Tibial nerve (tissue), 4 donors: ENCODE measurements around the gene SIRPD. TPM values are rescaled to one million over a fixed set of nuclear protein-coding genes. Genes with fewer than 3 reads are reported as not detected.

ENCODE experiments used
- DNase-seq, 2 donors: peaks; one replicate each; pipeline ENCODE4 v3.0.0-alpha.2; 2019; ENCODE audit warnings: low spot score in 2 of 2
- H3K27ac ChIP-seq, 4 donors: fragments of 200-600 bp; sonication (generic) in 3 of 4; one replicate each; pipeline ENCODE4 v1.5.1; 2017 to 2019; ENCODE audit warnings: mild to moderate bottlenecking in 1 of 4
- H3K27me3 ChIP-seq, 2 donors: fragments of 200-600 bp; sonication (generic) in 1 of 2; one replicate each; pipeline versions ENCODE4 v1.5.1 to v1.6.0; 2017 to 2019
- H3K36me3 ChIP-seq, 3 donors: fragments of 200-600 bp; sonication (generic); one replicate each; pipeline ENCODE4 v1.5.1; 2018 to 2019
- H3K4me1 ChIP-seq, 4 donors: fragments of 200-600 bp; sonication (generic) in 3 of 4; one replicate each; pipeline ENCODE4 v1.5.1; 2017 to 2019
- H3K4me3 ChIP-seq, 4 donors: fragments of 200-600 bp; sonication (generic) in 3 of 4; one replicate each; pipeline ENCODE4 v1.5.1; 2017 to 2019; ENCODE audit warnings: mild to moderate bottlenecking in 1 of 4, moderate library complexity in 1 of 4
- H3K9me3 ChIP-seq, 4 donors: fragments of 200-600 bp; sonication (generic) in 3 of 4; one replicate each; pipeline ENCODE4 v1.5.1; 2017 to 2019
- CTCF ChIP-seq, 5 experiments: fragments of 200-600 bp in 3 of 5; fragments of 450-650 bp in 2 of 5; sonication (generic) in 3 of 5; IDR thresholded peaks; one replicate each; pipeline ENCODE4 v1.5.1; 2016 to 2019; ENCODE audit warnings: antibody characterized with exemption in 5 of 5, mild to moderate bottlenecking in 3 of 5, moderate library complexity in 2 of 5
- EP300 ChIP-seq, 2 donors: sonication (generic); formaldehyde crosslinking; IDR thresholded peaks; one replicate each; pipeline ENCODE4 v1.6.1; 2017; ENCODE audit warnings: antibody characterized with exemption in 2 of 2, mild to moderate bottlenecking in 1 of 2
- POLR2A ChIP-seq, 2 donors: fragments of 450-650 bp; IDR thresholded peaks; one replicate each; pipeline ENCODE4 v1.6.1; 2017; ENCODE audit warnings: antibody characterized with exemption in 2 of 2, mild to moderate bottlenecking in 2 of 2, moderate library complexity in 2 of 2
- WGBS, 2 donors: methylation state at CpG; one replicate each; pipeline ENCODE4 v1.1.5; 2018; 5-methylcytosine and 5-hydroxymethylcytosine counted together
- total RNA-seq, 4 donors: library from RNA; depleted of rRNA; stranded (reverse); fragments of >200 nt; gene quantifications; one replicate each; pipeline ENCODE4 v1.1.0, GENCODE V29; 2016

SIRPD gene
- total RNA-seq, 4 donors from 2014 or later: not detected

GRCh38 chr20:1568163-1568490 lies 10.6 kb upstream of the SIRPD start:
- H3K36me3 ChIP-seq: no peaks in the 10 kb centered on the region
- 83 to 91% methylated on average over 1 of the region's 1 CpG for WGBS, 2 donors
- H3K9me3 ChIP-seq: no peaks in the 10 kb centered on the region
- DNase-seq: no peak
- H3K4me1 ChIP-seq: no peaks in the 10 kb centered on the region
- TF ChIP-seq POLR2A (IDR thresholded peaks at IDR 0.05) (no peak), CTCF (IDR thresholded peaks at IDR 0.05) (no peak), EP300 (IDR thresholded peaks at IDR 0.05) (no peak)
- H3K27me3 ChIP-seq: no peaks in the 10 kb centered on the region
- no peak overlapping the region for H3K27ac ChIP-seq
- H3K4me3 ChIP-seq: no peak overlapping the region

GRCh38 chr20:1567392-1568162 lies 10.1 kb upstream of the SIRPD start:
- 75 to 76% methylated on average over 6 of the region's 6 CpGs for WGBS, 2 donors

GRCh38 chr20:1566701-1567100 lies 9.2 kb upstream of the SIRPD start:
- H3K9me3 ChIP-seq: no peaks in the 10 kb centered on the region
- no peaks in the 10 kb centered on the region for H3K27me3 ChIP-seq
- WGBS, 2 donors: 67 to 73% methylated on average over 2 of the region's 2 CpGs
- H3K36me3 ChIP-seq: no peaks in the 10 kb centered on the region
- DNase-seq: no peak
- no peak for TF ChIP-seq POLR2A (IDR thresholded peaks at IDR 0.05)
- TF ChIP-seq CTCF (IDR thresholded peaks at IDR 0.05): no peak
- no peak for TF ChIP-seq EP300 (IDR thresholded peaks at IDR 0.05)
- no peak overlapping the region for H3K27ac ChIP-seq
- no peaks in the 10 kb centered on the region for H3K4me1 ChIP-seq
- no peak overlapping the region for H3K4me3 ChIP-seq

More at GRCh38 chr20:1567392-1568162, 10.1 kb upstream of the SIRPD start:
- DNase-seq: no peak
- Histone ChIP-seq H3K4me3 (no peak overlapping the region), H3K27ac (no peak overlapping the region), H3K4me1 (no peaks in the 10 kb centered on the region), H3K9me3 (no peaks in the 10 kb centered on the region), H3K36me3 (no peaks in the 10 kb centered on the region), H3K27me3 (no peaks in the 10 kb centered on the region)
- TF ChIP-seq POLR2A (IDR thresholded peaks at IDR 0.05): no peak
- no peak for TF ChIP-seq CTCF (IDR thresholded peaks at IDR 0.05)
- TF ChIP-seq EP300 (IDR thresholded peaks at IDR 0.05): no peak

- H3K9me3 ChIP-seq: no peaks in the 10 kb centered on the region
- TF ChIP-seq EP300 (IDR thresholded peaks at IDR 0.05) (no peak), CTCF (IDR thresholded peaks at IDR 0.05) (no peak), POLR2A (IDR thresholded peaks at IDR 0.05) (no peak)
- H3K36me3 ChIP-seq: no peaks in the 10 kb centered on the region
- DNase-seq: no peak
- no peaks in the 10 kb centered on the region for H3K4me1 ChIP-seq
- H3K27me3 ChIP-seq: no peaks in the 10 kb centered on the region
- WGBS, 2 donors: 79 to 83% methylated on average over 2 of the region's 2 CpGs
- H3K27ac ChIP-seq: no peak overlapping the region
- H3K4me3 ChIP-seq: no peak overlapping the region
These were observed 8.0 kb upstream of the SIRPD start for GRCh38 chr20:1565461-1565860.

GRCh38 chr20:1563598-1563997 lies 6.1 kb upstream of the SIRPD start:
- no peak overlapping the region for H3K4me3 ChIP-seq
- 82 to 94% methylated on average over 2 of the region's 2 CpGs for WGBS, 2 donors
- H3K36me3 ChIP-seq: no peaks in the 10 kb centered on the region
- H3K27me3 ChIP-seq: no peaks in the 10 kb centered on the region
- no peak overlapping the region for H3K27ac ChIP-seq
- no peaks in the 10 kb centered on the region for H3K9me3 ChIP-seq
- TF ChIP-seq POLR2A (IDR thresholded peaks at IDR 0.05): no peak
- TF ChIP-seq CTCF (IDR thresholded peaks at IDR 0.05): no peak
- TF ChIP-seq EP300 (IDR thresholded peaks at IDR 0.05): no peak
- DNase-seq: no peak
- no peaks in the 10 kb centered on the region for H3K4me1 ChIP-seq
